HAP-1 (cell line): ENCODE data around the gene MANBA.
"Not testable (repeated sequence)": the region's sequence is repeated elsewhere in the genome, so short reads cannot be mapped to it uniquely, and the experiment has no call there.

Experiments used
- DNase-seq, 2 experiments: peaks; one replicate each; pipeline ENCODE4 v3.0.0-alpha.2; 2016 to 2020; ENCODE audit warnings: low spot score in 2 of 2
- H3K27me3 ChIP-seq: fragments of 250-450 bp; sonication (Bioruptor Pico); 2 replicates; pipeline ENCODE4 v1.5.1; 2020; ENCODE audit warnings: low read depth, mild to moderate bottlenecking, moderate library complexity
- H3K36me3 ChIP-seq: fragments of 250-450 bp; sonication (Bioruptor Pico); replicated peaks from 2 replicates; pipeline ENCODE4 v1.5.1; 2020; ENCODE audit warnings: mild to moderate bottlenecking
- H3K4me1 ChIP-seq: fragments of 250-450 bp; sonication (Bioruptor Pico); 2 replicates; pipeline ENCODE4 v1.5.1; 2020; ENCODE audit warnings: mild to moderate bottlenecking
- H3K4me3 ChIP-seq: fragments of 250-450 bp; sonication (Bioruptor Pico); 2 replicates; pipeline ENCODE4 v1.5.1; 2020; ENCODE audit warnings: mild to moderate bottlenecking, moderate library complexity
- H3K9me3 ChIP-seq: fragments of 250-450 bp; sonication (Bioruptor Pico); 2 replicates; pipeline ENCODE4 v1.5.1; 2020; ENCODE audit warnings: mild to moderate bottlenecking, moderate library complexity
- in situ Hi-C: fragments of 300-500 bp; cut with MboI; formaldehyde crosslinking; loops from 3 replicates; pipeline ENCODE4 v1.14.3; 2020; ENCODE audit warnings: low sequenced_read_pairs, inconsistent platforms, mixed read lengths

The MANBA gene

GRCh38 chr4:102627831-102628523 lies 132.8 kb downstream of the MANBA start:
- in situ Hi-C loops: loop anchor here (10.0 to 25.0 kb wide), 2 partner anchors 377 to 459 kb away; partner anchors contain the start of genes BDH2 and SLC9B2
- no peaks in the 10 kb centered on the region for H3K4me1 ChIP-seq
- H3K9me3 ChIP-seq: no peaks in the 10 kb centered on the region
- DNase-seq: no peak
- H3K36me3 ChIP-seq: no peaks in the 10 kb centered on the region
- no peak overlapping the region for H3K4me3 ChIP-seq
- no peaks in the 10 kb centered on the region for H3K27me3 ChIP-seq

GRCh38 chr4:102625232-102625930 lies 135.4 kb downstream of the MANBA start:
- Histone ChIP-seq H3K4me3 (no peak overlapping the region), H3K9me3 (no peaks in the 10 kb centered on the region), H3K36me3 (no peaks in the 10 kb centered on the region), H3K27me3 (no peaks in the 10 kb centered on the region), H3K4me1 (no peaks in the 10 kb centered on the region)
- DNase-seq: peak in 1 of 2 experiments; percentile 29
- in situ Hi-C loops: loop anchor here (10.0 to 25.0 kb wide), 2 partner anchors 379 to 462 kb away; partner anchors contain the start of genes BDH2 and SLC9B2

GRCh38 chr4:102624505-102624904 lies 136.3 kb downstream of the MANBA start:
- Histone ChIP-seq H3K27me3 (no peaks in the 10 kb centered on the region), H3K36me3 (no peaks in the 10 kb centered on the region), H3K4me3 (no peak overlapping the region), H3K9me3 (no peaks in the 10 kb centered on the region), H3K4me1 (no peaks in the 10 kb centered on the region)
- in situ Hi-C loops: loop anchor here (10.0 to 25.0 kb wide), 2 partner anchors 187 to 380 kb away; no protein-coding TSS in a partner anchor
- no peak for DNase-seq

- no peak overlapping the region for H3K4me3 ChIP-seq
- H3K9me3 ChIP-seq: no peaks in the 10 kb centered on the region
- H3K4me1 ChIP-seq: no peaks in the 10 kb centered on the region
- DNase-seq: peak; percentile 14 to 49
- no peaks in the 10 kb centered on the region for H3K27me3 ChIP-seq
- no peaks in the 10 kb centered on the region for H3K36me3 ChIP-seq
- in situ Hi-C loops: loop anchor here (10.0 to 25.0 kb wide), 2 partner anchors 186 to 381 kb away; no protein-coding TSS in a partner anchor
Observed at GRCh38 chr4:102623622-102624021, 137.1 kb downstream of the MANBA start.

- Histone ChIP-seq H3K36me3 (no peaks in the 10 kb centered on the region), H3K4me1 (no peaks in the 10 kb centered on the region), H3K4me3 (no peak overlapping the region), H3K27me3 (no peaks in the 10 kb centered on the region), H3K9me3 (no peaks in the 10 kb centered on the region)
- in situ Hi-C loops: loop anchor here (10.0 to 25.0 kb wide), 2 partner anchors 184 to 384 kb away; no protein-coding TSS in a partner anchor
- DNase-seq: peak; percentile 35 to 51
Observed at GRCh38 chr4:102620697-102621497, 139.9 kb downstream of the MANBA start.

- H3K27me3 ChIP-seq, H3K9me3 ChIP-seq, H3K4me1 ChIP-seq, H3K36me3 ChIP-seq, H3K4me3 ChIP-seq: not testable (repeated sequence)
- DNase-seq: peak in 1 of 2 experiments; percentile 23
- in situ Hi-C loops: loop anchor here (10.0 to 25.0 kb wide), 2 partner anchors 183 to 385 kb away; no protein-coding TSS in a partner anchor
Observed at GRCh38 chr4:102619776-102620631, 140.8 kb downstream of the MANBA start.

GRCh38 chr4:102619021-102619420 lies 141.7 kb downstream of the MANBA start:
- not testable (repeated sequence) for H3K9me3 ChIP-seq, H3K36me3 ChIP-seq, DNase-seq, H3K4me3 ChIP-seq, H3K4me1 ChIP-seq, H3K27me3 ChIP-seq
- in situ Hi-C loops: loop anchor here (25.0 kb wide), 1 partner anchor 182 kb away; no protein-coding TSS in a partner anchor

GRCh38 chr4:102616636-102617035 lies 144.1 kb downstream of the MANBA start:
- no peak for DNase-seq
- Histone ChIP-seq H3K4me3 (no peak overlapping the region), H3K27me3 (no peaks in the 10 kb centered on the region), H3K36me3 (peaks cover 4% of the 10 kb centered on the region; the same call in 1 of the 2 replicates), H3K9me3 (no peaks in the 10 kb centered on the region), H3K4me1 (no peaks in the 10 kb centered on the region)
- in situ Hi-C loops: loop anchor here (25.0 kb wide), 1 partner anchor 179 kb away; no protein-coding TSS in a partner anchor

- peaks cover 13% of the 10 kb centered on the region for H3K36me3 ChIP-seq
- H3K4me1 ChIP-seq: no peaks in the 10 kb centered on the region
- in situ Hi-C loops: loop anchor here (25.0 kb wide), 1 partner anchor 178 kb away; no protein-coding TSS in a partner anchor
- H3K9me3 ChIP-seq: no peaks in the 10 kb centered on the region
- no peaks in the 10 kb centered on the region for H3K27me3 ChIP-seq
- H3K4me3 ChIP-seq: no peak overlapping the region
- DNase-seq: no peak
Observed at GRCh38 chr4:102614801-102615200, 146.0 kb downstream of the MANBA start.

GRCh38 chr4:102612824-102613366 lies 147.9 kb downstream of the MANBA start:
- Histone ChIP-seq H3K27me3 (no peaks in the 10 kb centered on the region), H3K4me1 (no peaks in the 10 kb centered on the region), H3K9me3 (no peaks in the 10 kb centered on the region), H3K4me3 (no peak overlapping the region), H3K36me3 (peaks cover 18% of the 10 kb centered on the region)
- in situ Hi-C loops: loop anchor here (25.0 kb wide), 1 partner anchor 176 kb away; no protein-coding TSS in a partner anchor
- no peak for DNase-seq

- DNase-seq: no peak
- Histone ChIP-seq H3K4me3 (no peak overlapping the region), H3K36me3 (peaks cover 18% of the 10 kb centered on the region), H3K9me3 (no peaks in the 10 kb centered on the region), H3K4me1 (no peaks in the 10 kb centered on the region), H3K27me3 (no peaks in the 10 kb centered on the region)
- in situ Hi-C loops: loop anchor here (25.0 kb wide), 1 partner anchor 175 kb away; no protein-coding TSS in a partner anchor
Observed at GRCh38 chr4:102612210-102612609, 148.6 kb downstream of the MANBA start.

- DNase-seq: no peak
- Histone ChIP-seq H3K27me3 (no peaks in the 10 kb centered on the region), H3K36me3 (peaks cover 18% of the 10 kb centered on the region), H3K9me3 (no peaks in the 10 kb centered on the region), H3K4me1 (no peaks in the 10 kb centered on the region), H3K4me3 (no peak overlapping the region)
- in situ Hi-C loops: loop anchor here (25.0 kb wide), 1 partner anchor 173 kb away; no protein-coding TSS in a partner anchor
Observed at GRCh38 chr4:102610476-102610875, 150.3 kb downstream of the MANBA start.
